SK-N-SH treated with all-trans-retinoic acid at 6 μM for 48 hours (cell line): ENCODE measurements around the gene F3.
A peak's percentile ranks its signal among the peaks of the same experiment; 100 is the strongest.

ENCODE experiments used
- ATAC-seq: fragments of 200-7000 bp; cut with Tn5 transposase; 3 replicates; pipeline ENCODE4 v1.9.1; 2020; ENCODE audit warnings: mild to moderate bottlenecking, moderate library complexity
- ARNTL ChIP-seq: fragments of 450-650 bp; formaldehyde crosslinking; IDR thresholded peaks from 2 replicates; pipeline ENCODE4 v1.5.0; 2020; ENCODE audit warnings: low read depth, mild to moderate bottlenecking, moderate library complexity, borderline replicate concordance
- CSDC2 ChIP-seq: fragments of 250-450 bp; sonication (Bioruptor Pico); IDR thresholded peaks from 2 replicates; pipeline ENCODE4 v1.5.0; 2020; ENCODE audit warnings: mild to moderate bottlenecking, moderate library complexity
- ESRRG ChIP-seq: fragments of 250-450 bp; sonication (Bioruptor Pico); IDR thresholded peaks from 2 replicates; pipeline ENCODE4 v1.6.1; 2021; ENCODE audit warnings: mild to moderate bottlenecking
- GLIS3 ChIP-seq: fragments of 250-450 bp; sonication (Bioruptor Pico); IDR thresholded peaks from 2 replicates; pipeline ENCODE4 v1.5.0; 2020; ENCODE audit warnings: mild to moderate bottlenecking, moderate library complexity
- OSR1 ChIP-seq: fragments of 250-450 bp; sonication (Bioruptor Pico); IDR thresholded peaks from 2 replicates; pipeline ENCODE4 v1.8.0; 2022; ENCODE audit warnings: moderate library complexity, mild to moderate bottlenecking, inconsistent platforms
- PPARA ChIP-seq: fragments of 250-450 bp; sonication (Bioruptor Pico); IDR thresholded peaks from 2 replicates; pipeline ENCODE4 v1.5.0; 2020; ENCODE audit warnings: mild to moderate bottlenecking, borderline replicate concordance
- SNAI2 ChIP-seq: fragments of 250-450 bp; sonication (Bioruptor Pico); IDR thresholded peaks from 2 replicates; pipeline ENCODE4 v1.5.0; 2020; ENCODE audit warnings: mild to moderate bottlenecking, moderate library complexity
- TCF4 ChIP-seq: fragments of 250-450 bp; sonication (Bioruptor Pico); IDR thresholded peaks from 2 replicates; pipeline ENCODE4 v1.8.0; 2021; ENCODE audit warnings: mild to moderate bottlenecking, moderate library complexity, borderline replicate concordance
- TOX ChIP-seq: fragments of 250-450 bp; sonication (Bioruptor Pico); IDR thresholded peaks from 2 replicates; pipeline ENCODE4 v1.8.0; 2021; ENCODE audit warnings: mild to moderate bottlenecking, moderate library complexity, borderline replicate concordance
- ZC3H10 ChIP-seq: fragments of 250-450 bp; sonication (Bioruptor Pico); IDR thresholded peaks from 2 replicates; pipeline ENCODE4 v1.5.1; 2021; ENCODE audit warnings: mild to moderate bottlenecking, moderate library complexity
- ZFP3 ChIP-seq: fragments of 250-450 bp; sonication (Bioruptor Pico); IDR thresholded peaks from 2 replicates; pipeline ENCODE4 v1.5.0; 2020; ENCODE audit warnings: mild to moderate bottlenecking, moderate library complexity
- ZFP30 ChIP-seq: fragments of 450-650 bp; formaldehyde crosslinking; IDR thresholded peaks from 2 replicates; pipeline ENCODE4 v1.5.0; 2022; ENCODE audit warnings: mild to moderate bottlenecking, moderate library complexity
- ZNF565 ChIP-seq: fragments of 450-650 bp; formaldehyde crosslinking; conservative IDR thresholded peaks from 2 replicates; pipeline ENCODE4 v1.5.0; 2020; ENCODE audit warnings: low read depth, mild to moderate bottlenecking, moderate library complexity
- ZNF70 ChIP-seq: fragments of 450-650 bp; formaldehyde crosslinking; IDR thresholded peaks from 2 replicates; pipeline ENCODE4 v1.5.0; 2020; ENCODE audit warnings: mild to moderate bottlenecking, moderate library complexity
- ZNF8 ChIP-seq: fragments of 450-650 bp; formaldehyde crosslinking; IDR thresholded peaks from 2 replicates; pipeline ENCODE4 v1.5.0; 2020; ENCODE audit warnings: mild to moderate bottlenecking, moderate library complexity
- TF ChIP-seq, protein P1 (sequence below): fragments of 250-450 bp; sonication (Bioruptor Pico); IDR thresholded peaks from 2 replicates; pipeline ENCODE4 v1.5.1; 2020; ENCODE audit warnings: low read depth, mild to moderate bottlenecking, moderate library complexity
- TF ChIP-seq, protein P2 (sequence below): fragments of 250-450 bp; sonication (Bioruptor Pico); IDR thresholded peaks from 2 replicates; pipeline ENCODE4 v1.5.0; 2020; ENCODE audit warnings: mild to moderate bottlenecking, moderate library complexity
- TF ChIP-seq, protein P3 (sequence below): fragments of 250-450 bp; sonication (Bioruptor Pico); IDR thresholded peaks from 2 replicates; pipeline ENCODE4 v1.8.0; 2021; ENCODE audit warnings: low read depth, mild to moderate bottlenecking, moderate library complexity, borderline replicate concordance
- TF ChIP-seq, protein P4 (sequence below): fragments of 250-450 bp; sonication (Bioruptor Pico); IDR thresholded peaks from 2 replicates; pipeline ENCODE4 v1.5.1; 2021; ENCODE audit warnings: mild to moderate bottlenecking, moderate library complexity
- TF ChIP-seq, protein P5 (sequence below): fragments of 250-450 bp; sonication (Bioruptor Pico); IDR thresholded peaks from 2 replicates; pipeline ENCODE4 v1.8.0; 2020; ENCODE audit warnings: mild to moderate bottlenecking, moderate library complexity, borderline replicate concordance

The F3 gene

DNA sequence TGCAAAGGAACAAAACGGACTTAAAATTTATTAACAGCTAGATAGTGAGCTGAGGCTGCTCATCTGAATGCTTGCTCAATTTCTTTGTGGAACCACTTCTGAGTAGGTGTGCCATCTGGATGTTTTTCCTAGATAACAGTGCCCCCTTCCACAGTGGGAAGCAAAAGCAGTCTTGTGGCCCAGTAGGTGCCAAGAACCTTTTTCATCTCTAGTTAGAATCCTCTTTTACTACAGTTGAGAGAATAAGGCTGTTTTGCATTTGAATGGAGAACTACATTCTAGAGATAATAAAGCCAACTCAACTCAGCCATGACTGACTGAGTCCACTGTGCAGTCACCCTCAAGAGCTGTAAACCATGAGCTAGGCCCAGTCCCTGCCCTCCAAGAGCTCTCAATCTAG is 13.3 kb downstream of the F3 start:
- no peak for ATAC-seq
- TF ChIP-seq ARNTL (CRISPR knock-in tag), result no peak
- TF ChIP-seq ZNF70 (CRISPR knock-in tag), result no peak
- no peak for TF ChIP-seq ZNF8 (CRISPR knock-in tag)
- TF ChIP-seq TCF4 (CRISPR knock-in tag), result no peak
- TF ChIP-seq, protein P1, sequence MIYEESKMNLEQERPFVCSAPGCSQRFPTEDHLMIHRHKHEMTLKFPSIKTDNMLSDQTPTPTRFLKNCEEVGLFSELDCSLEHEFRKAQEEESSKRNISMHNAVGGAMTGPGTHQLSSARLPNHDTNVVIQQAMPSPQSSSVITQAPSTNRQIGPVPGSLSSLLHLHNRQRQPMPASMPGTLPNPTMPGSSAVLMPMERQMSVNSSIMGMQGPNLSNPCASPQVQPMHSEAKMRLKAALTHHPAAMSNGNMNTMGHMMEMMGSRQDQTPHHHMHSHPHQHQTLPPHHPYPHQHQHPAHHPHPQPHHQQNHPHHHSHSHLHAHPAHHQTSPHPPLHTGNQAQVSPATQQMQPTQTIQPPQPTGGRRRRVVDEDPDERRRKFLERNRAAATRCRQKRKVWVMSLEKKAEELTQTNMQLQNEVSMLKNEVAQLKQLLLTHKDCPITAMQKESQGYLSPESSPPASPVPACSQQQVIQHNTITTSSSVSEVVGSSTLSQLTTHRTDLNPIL (CRISPR knock-in tag), result no peak
- TF ChIP-seq, protein P2, sequence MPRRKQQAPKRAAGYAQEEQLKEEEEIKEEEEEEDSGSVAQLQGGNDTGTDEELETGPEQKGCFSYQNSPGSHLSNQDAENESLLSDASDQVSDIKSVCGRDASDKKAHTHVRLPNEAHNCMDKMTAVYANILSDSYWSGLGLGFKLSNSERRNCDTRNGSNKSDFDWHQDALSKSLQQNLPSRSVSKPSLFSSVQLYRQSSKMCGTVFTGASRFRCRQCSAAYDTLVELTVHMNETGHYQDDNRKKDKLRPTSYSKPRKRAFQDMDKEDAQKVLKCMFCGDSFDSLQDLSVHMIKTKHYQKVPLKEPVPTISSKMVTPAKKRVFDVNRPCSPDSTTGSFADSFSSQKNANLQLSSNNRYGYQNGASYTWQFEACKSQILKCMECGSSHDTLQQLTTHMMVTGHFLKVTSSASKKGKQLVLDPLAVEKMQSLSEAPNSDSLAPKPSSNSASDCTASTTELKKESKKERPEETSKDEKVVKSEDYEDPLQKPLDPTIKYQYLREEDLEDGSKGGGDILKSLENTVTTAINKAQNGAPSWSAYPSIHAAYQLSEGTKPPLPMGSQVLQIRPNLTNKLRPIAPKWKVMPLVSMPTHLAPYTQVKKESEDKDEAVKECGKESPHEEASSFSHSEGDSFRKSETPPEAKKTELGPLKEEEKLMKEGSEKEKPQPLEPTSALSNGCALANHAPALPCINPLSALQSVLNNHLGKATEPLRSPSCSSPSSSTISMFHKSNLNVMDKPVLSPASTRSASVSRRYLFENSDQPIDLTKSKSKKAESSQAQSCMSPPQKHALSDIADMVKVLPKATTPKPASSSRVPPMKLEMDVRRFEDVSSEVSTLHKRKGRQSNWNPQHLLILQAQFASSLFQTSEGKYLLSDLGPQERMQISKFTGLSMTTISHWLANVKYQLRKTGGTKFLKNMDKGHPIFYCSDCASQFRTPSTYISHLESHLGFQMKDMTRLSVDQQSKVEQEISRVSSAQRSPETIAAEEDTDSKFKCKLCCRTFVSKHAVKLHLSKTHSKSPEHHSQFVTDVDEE, result no peak
- TF ChIP-seq ZC3H10, result no peak
- TF ChIP-seq, protein P3, sequence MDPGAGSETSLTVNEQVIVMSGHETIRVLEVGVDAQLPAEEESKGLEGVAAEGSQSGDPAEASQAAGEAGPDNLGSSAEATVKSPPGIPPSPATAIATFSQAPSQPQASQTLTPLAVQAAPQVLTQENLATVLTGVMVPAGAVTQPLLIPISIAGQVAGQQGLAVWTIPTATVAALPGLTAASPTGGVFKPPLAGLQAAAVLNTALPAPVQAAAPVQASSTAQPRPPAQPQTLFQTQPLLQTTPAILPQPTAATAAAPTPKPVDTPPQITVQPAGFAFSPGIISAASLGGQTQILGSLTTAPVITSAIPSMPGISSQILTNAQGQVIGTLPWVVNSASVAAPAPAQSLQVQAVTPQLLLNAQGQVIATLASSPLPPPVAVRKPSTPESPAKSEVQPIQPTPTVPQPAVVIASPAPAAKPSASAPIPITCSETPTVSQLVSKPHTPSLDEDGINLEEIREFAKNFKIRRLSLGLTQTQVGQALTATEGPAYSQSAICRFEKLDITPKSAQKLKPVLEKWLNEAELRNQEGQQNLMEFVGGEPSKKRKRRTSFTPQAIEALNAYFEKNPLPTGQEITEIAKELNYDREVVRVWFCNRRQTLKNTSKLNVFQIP, result no peak
- no peak for TF ChIP-seq ZNF565 (CRISPR knock-in tag)
- TF ChIP-seq, protein P4, sequence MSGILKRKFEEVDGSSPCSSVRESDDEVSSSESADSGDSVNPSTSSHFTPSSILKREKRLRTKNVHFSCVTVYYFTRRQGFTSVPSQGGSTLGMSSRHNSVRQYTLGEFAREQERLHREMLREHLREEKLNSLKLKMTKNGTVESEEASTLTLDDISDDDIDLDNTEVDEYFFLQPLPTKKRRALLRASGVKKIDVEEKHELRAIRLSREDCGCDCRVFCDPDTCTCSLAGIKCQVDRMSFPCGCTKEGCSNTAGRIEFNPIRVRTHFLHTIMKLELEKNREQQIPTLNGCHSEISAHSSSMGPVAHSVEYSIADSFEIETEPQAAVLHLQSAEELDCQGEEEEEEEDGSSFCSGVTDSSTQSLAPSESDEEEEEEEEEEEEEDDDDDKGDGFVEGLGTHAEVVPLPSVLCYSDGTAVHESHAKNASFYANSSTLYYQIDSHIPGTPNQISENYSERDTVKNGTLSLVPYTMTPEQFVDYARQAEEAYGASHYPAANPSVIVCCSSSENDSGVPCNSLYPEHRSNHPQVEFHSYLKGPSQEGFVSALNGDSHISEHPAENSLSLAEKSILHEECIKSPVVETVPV (CRISPR knock-in tag), result no peak
- TF ChIP-seq GLIS3 (CRISPR knock-in tag), result no peak
- TF ChIP-seq ZFP30, result no peak
- no peak for TF ChIP-seq TOX (CRISPR knock-in tag)
- no peak for TF ChIP-seq PPARA

DNA sequence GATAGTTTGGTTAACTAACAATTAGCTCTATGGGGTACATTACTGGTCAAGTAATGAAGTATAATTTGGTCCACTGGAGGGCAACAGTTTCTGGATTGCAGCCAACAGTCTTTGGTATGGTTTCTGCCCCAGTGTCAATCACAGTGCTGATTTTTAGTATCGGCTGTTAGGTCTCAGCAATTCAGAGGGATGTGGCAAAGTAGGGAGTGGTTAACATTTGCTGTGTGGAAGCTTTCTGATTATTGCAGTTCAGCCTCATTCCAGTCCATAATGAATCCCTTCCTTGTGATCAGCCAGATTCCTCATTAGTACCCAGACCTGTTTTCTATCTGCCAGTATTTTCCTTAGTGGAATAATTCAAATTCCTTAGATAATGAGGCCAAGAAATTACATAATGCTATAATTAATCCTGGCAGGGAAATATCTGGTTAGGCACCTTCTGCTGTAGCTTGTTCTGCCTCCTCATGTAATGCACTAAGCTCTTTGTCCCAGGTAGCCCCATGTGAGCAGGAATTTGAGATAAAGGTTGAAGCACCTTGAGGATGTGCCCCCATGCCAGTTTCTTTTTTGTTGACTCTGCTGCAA is 14.0 kb downstream of the F3 start:
- TF ChIP-seq ZFP3 (CRISPR knock-in tag), result no peak
- TF ChIP-seq, protein P3, result no peak
- no peak for TF ChIP-seq PPARA
- no peak for TF ChIP-seq ARNTL (CRISPR knock-in tag)
- no peak for TF ChIP-seq ZNF8 (CRISPR knock-in tag)
- TF ChIP-seq, protein P5, sequence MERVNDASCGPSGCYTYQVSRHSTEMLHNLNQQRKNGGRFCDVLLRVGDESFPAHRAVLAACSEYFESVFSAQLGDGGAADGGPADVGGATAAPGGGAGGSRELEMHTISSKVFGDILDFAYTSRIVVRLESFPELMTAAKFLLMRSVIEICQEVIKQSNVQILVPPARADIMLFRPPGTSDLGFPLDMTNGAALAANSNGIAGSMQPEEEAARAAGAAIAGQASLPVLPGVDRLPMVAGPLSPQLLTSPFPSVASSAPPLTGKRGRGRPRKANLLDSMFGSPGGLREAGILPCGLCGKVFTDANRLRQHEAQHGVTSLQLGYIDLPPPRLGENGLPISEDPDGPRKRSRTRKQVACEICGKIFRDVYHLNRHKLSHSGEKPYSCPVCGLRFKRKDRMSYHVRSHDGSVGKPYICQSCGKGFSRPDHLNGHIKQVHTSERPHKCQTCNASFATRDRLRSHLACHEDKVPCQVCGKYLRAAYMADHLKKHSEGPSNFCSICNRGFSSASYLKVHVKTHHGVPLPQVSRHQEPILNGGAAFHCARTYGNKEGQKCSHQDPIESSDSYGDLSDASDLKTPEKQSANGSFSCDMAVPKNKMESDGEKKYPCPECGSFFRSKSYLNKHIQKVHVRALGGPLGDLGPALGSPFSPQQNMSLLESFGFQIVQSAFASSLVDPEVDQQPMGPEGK (CRISPR knock-in tag), result no peak
- no peak for TF ChIP-seq CSDC2 (CRISPR knock-in tag)
- TF ChIP-seq TCF4 (CRISPR knock-in tag), result no peak
- TF ChIP-seq SNAI2 (CRISPR knock-in tag), result no peak
- TF ChIP-seq OSR1 (CRISPR knock-in tag), result no peak
- no peak for TF ChIP-seq ESRRG
- TF ChIP-seq TOX (CRISPR knock-in tag), result no peak
- TF ChIP-seq, protein P1 (CRISPR knock-in tag), result no peak; the same call in 1 of the 2 replicates
- ATAC-seq, result peak; percentile 42
